HG02759 (cell line): ENCODE results near the gene BCL11A.
"Not testable (repeated sequence)": the region's sequence is repeated elsewhere in the genome, so short reads cannot be mapped to it uniquely, and the experiment has no call there.

Source experiments
- ATAC-seq: cut with Tn5 transposase; IDR thresholded peaks from one replicate; pipeline ENCODE4 v1.9.1; 2021; ENCODE audit warnings: mild to moderate bottlenecking, moderate library complexity; ENCODE audit not compliant: unreplicated experiment

The BCL11A gene

GRCh38 chr2:60439219-60439974 is 114.1 kb downstream of the BCL11A start:
- ATAC-seq = peak; percentile 98

- no peak for ATAC-seq
Observed at GRCh38 chr2:60438653-60439052, 114.8 kb downstream of the BCL11A start.

- ATAC-seq = no peak
Observed at GRCh38 chr2:60438131-60438530, 115.3 kb downstream of the BCL11A start.

- no peak for ATAC-seq
Observed at GRCh38 chr2:60437080-60437696, 116.3 kb downstream of the BCL11A start.

GRCh38 chr2:60433018-60433596 is 120.3 kb downstream of the BCL11A start:
- ATAC-seq = no peak

- ATAC-seq = no peak
Observed at GRCh38 chr2:60432035-60432601, 121.3 kb downstream of the BCL11A start.

- ATAC-seq = no peak
Observed at GRCh38 chr2:60429681-60430080, 123.8 kb downstream of the BCL11A start.

GRCh38 chr2:60426880-60427279 is 126.6 kb downstream of the BCL11A start:
- no peak for ATAC-seq

- ATAC-seq = no peak
Observed at GRCh38 chr2:60426341-60426740, 127.1 kb downstream of the BCL11A start.

- no peak for ATAC-seq
Observed at GRCh38 chr2:60424233-60424632, 129.2 kb downstream of the BCL11A start.

GRCh38 chr2:60423505-60423904 is 129.9 kb downstream of the BCL11A start:
- no peak for ATAC-seq

GRCh38 chr2:60422826-60423483 is 130.5 kb downstream of the BCL11A start:
- no peak for ATAC-seq

GRCh38 chr2:60417210-60417609 is 136.2 kb downstream of the BCL11A start:
- ATAC-seq = not testable (repeated sequence)

GRCh38 chr2:60416221-60417008 is 137.0 kb downstream of the BCL11A start:
- no peak for ATAC-seq

- ATAC-seq = no peak
Observed at GRCh38 chr2:60415814-60416213, 137.6 kb downstream of the BCL11A start.

GRCh38 chr2:60414495-60415138 is 138.8 kb downstream of the BCL11A start:
- ATAC-seq = no peak

GRCh38 chr2:60413814-60414168 is 139.7 kb downstream of the BCL11A start:
- peak; percentile 81 for ATAC-seq

- peak; percentile 40 for ATAC-seq
Observed at GRCh38 chr2:60413069-60413813, 140.2 kb downstream of the BCL11A start.

- no peak for ATAC-seq
Observed at GRCh38 chr2:60412620-60413019, 140.8 kb downstream of the BCL11A start.
